Fibroblast of villous mesenchyme (primary cell): ENCODE measurements around the gene KLK8. TPM values are rescaled to one million over a fixed set of nuclear protein-coding genes. Genes with fewer than 3 reads are reported as not detected.
"Not testable (repeated sequence)": the region's sequence is repeated elsewhere in the genome, so short reads cannot be mapped to it uniquely, and the experiment has no call there.

Experiments used
- DNase-seq: peaks from one replicate; pipeline ENCODE4 v3.0.0-alpha.2; 2010; ENCODE audit warnings: low read depth
- H3K4me3 ChIP-seq: 2 replicates; pipeline ENCODE4 v1.5.1; 2011; ENCODE audit warnings: low read depth, mild to moderate bottlenecking, low read length
- total RNA-seq: library from RNA; depleted of rRNA; stranded (reverse); fragments of >200 nt; gene quantifications from 2 replicates; pipeline ENCODE4 v1.2.3, GENCODE V29; 2012
- TF ChIP-seq, protein P1 (sequence below): IDR thresholded peaks from 2 replicates; pipeline ENCODE4 v1.5.1; 2012; ENCODE audit warnings: low read depth, mild to moderate bottlenecking, low read length; ENCODE audit not compliant: insufficient read depth

KLK8 gene
- total RNA-seq, 1 donor = not detected

GRCh38 chr19:50992666-50993035 lies 8.8 kb downstream of the KLK8 start:
- no peak for DNase-seq

DNA sequence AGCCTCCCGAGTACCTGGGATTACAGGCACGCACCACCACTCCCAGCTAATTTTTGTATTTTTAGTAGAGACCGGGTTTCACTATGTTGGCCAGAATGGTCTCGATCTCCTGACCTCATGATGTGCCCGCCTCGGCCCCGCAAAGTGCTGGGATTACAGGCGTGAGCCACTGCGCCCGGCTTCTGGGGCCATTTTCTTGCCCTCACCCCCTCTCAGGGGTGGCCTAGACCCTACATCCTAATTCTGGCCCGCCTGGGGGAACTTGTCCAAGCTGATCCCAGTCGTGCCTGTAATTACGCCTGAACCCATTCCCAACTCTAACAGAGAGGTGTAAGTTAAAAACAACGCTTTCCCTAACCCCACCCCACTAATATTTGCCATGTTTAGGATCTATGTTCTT lies 17.0 kb downstream of the KLK8 start:
- not testable (repeated sequence) for H3K4me3 ChIP-seq, DNase-seq

More at GRCh38 chr19:50992666-50993035, 8.8 kb downstream of the KLK8 start:
- no peak overlapping the region for H3K4me3 ChIP-seq
- TF ChIP-seq, protein P1, sequence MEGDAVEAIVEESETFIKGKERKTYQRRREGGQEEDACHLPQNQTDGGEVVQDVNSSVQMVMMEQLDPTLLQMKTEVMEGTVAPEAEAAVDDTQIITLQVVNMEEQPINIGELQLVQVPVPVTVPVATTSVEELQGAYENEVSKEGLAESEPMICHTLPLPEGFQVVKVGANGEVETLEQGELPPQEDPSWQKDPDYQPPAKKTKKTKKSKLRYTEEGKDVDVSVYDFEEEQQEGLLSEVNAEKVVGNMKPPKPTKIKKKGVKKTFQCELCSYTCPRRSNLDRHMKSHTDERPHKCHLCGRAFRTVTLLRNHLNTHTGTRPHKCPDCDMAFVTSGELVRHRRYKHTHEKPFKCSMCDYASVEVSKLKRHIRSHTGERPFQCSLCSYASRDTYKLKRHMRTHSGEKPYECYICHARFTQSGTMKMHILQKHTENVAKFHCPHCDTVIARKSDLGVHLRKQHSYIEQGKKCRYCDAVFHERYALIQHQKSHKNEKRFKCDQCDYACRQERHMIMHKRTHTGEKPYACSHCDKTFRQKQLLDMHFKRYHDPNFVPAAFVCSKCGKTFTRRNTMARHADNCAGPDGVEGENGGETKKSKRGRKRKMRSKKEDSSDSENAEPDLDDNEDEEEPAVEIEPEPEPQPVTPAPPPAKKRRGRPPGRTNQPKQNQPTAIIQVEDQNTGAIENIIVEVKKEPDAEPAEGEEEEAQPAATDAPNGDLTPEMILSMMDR = no peak

DNA sequence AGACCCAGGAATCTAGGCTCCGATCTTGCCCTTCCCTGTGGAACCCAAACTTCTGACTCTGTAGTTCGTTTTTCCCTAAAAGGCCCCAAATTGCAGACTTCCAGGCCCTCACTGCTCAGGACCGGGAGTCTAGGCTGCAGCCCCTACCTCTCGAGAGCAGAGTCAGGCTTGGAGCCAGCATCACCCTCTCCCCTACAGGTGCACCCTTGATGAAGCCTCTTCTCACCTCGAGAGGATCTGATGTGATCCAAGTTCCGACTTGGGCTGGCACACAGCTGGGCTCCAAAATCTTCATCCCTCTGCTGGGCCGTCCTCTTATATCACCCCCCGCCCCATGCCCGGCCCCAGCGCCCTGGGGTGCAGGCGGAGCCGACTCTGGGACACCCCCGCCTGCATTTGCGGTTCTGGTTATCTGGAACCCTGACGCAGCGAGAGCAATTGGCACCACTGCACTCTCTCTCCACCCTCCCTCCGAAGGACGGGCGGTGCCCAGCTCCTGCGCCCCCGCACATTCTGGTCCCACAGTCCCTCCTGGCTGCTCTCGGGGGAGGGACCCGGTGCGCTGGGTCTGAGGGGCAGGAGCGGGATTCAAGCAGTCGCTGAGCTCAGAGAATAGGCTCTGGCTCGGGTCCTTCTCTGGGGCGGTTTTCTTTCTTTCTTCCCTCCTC lies 17.6 kb downstream of the KLK8 start, which contains the start of gene KLK7:
Gene KLK7 (minus strand): TSS at position 293 of the 668 bp plus-strand sequence. CDS start 1,518 bp downstream, outside the sequence.
- H3K4me3 ChIP-seq = no peak within 1 kb of the TSS
- no peak for DNase-seq
- TF ChIP-seq, protein P1 = no peak

- no peak for DNase-seq
- H3K4me3 ChIP-seq = no peak overlapping the region
- TF ChIP-seq, protein P1 = no peak
Observed at GRCh38 chr19:50982186-50982585, 19.2 kb downstream of the KLK8 start.

- DNase-seq = no peak
- TF ChIP-seq, protein P1 = no peak
- H3K4me3 ChIP-seq = no peak overlapping the region
Observed at GRCh38 chr19:50981587-50982146, 19.7 kb downstream of the KLK8 start.

DNA sequence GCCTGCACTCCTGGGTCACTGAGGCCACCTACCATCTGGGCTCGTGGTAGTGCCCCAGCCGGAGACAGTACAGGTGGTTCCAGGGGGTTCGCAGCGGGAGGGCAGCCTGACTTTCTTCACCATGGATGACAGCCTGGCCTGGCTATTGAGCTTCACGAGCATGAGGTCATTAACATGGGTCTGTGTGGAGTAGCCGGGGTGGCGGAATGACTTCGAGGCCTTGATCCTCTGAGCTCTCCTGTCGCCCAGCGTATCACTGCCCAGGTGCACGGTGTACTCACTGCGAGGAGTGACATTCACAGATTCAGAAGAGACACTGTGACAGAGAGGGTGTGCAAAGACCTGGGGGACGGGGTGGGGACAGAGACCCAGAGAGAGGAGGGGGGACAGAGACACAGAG lies 21.2 kb downstream of the KLK8 start:
- H3K4me3 ChIP-seq = no peak overlapping the region
- no peak for DNase-seq
- TF ChIP-seq, protein P1 = no peak

GRCh38 chr19:50979758-50980157 lies 21.6 kb downstream of the KLK8 start:
- DNase-seq = no peak
- no peak overlapping the region for H3K4me3 ChIP-seq
- TF ChIP-seq, protein P1 = no peak
